Erythroblast (primary cell): ENCODE data around the gene KAT6B.

Experiments used
- GATA1 ChIP-seq: IDR thresholded peaks from 2 replicates; pipeline ENCODE4 v1.6.1; 2011; ENCODE audit warnings: low read depth, mild to moderate bottlenecking, control low read depth, low read length, moderate library complexity
- POLR2A ChIP-seq: IDR thresholded peaks from 2 replicates; pipeline ENCODE4 v1.6.1; 2011; ENCODE audit warnings: mild to moderate bottlenecking, low read length

GRCh38 chr10:74967911-74968666 is 141.7 kb downstream of the KAT6B start:
- TF ChIP-seq POLR2A (no peak), GATA1 (no peak)
